ENCODE data around the gene RASAL1.

RASAL1 gene

DNA sequence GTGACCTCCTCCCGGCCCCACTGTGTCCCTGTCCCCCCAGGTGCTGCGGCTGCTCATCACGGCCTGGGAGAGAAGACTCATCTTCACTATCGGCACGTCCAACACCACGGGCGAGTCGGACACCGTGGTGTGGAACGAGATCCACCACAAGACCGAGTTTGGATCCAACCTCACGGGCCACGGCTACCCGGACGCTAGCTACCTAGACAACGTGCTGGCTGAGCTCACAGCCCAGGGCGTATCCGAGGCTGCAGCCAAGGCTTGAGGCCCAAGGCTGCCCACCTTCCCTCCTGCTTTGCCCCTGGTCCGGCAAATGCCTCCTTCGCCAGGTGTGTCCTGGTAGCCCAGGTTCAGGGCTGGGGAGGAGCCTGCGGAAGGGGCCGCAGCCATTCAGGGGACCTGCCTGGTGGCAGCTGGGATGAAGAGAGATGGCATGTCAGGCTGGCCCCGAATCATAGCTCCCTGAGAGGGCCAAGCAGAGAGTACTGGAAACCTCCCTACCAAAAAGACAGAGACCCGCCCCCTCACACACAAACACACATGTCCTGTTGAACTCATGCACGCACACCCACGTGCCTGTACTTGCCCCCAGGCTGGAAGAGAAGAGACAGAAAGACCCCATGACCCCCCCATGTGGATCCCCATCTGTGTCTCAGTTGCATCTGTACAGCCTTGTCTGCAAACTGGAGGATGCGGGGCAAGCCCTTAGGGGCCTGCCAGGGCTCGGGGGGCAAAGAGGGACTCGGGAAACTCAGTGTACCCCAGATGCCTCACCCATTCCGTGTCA lies 38.7 kb downstream of the RASAL1 start:
- DNase-seq (ENCODE audit: low read depth in 2 of 2): no peak

DNA sequence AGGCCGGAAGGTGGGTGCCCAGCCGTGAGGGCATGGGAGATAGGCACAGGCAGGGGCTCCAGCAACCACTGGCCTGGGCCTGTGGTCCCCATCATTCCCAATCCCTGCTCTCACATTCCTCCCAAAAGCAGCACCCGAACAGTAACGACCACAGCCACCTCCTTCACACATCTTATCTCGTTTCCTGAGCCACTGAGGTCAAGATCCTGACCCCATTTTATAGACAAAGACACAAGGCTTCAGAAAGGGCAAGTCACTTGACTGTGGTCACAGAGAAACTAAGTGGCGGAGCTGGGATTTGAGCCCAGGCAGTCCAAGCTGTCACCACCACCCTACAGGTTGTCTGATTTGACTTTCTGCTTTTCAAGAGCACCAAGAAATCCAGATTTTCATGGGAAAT lies 40.2 kb downstream of the RASAL1 start:
- DNase-seq (ENCODE audit: low read depth in 2 of 2): no peak

DNA sequence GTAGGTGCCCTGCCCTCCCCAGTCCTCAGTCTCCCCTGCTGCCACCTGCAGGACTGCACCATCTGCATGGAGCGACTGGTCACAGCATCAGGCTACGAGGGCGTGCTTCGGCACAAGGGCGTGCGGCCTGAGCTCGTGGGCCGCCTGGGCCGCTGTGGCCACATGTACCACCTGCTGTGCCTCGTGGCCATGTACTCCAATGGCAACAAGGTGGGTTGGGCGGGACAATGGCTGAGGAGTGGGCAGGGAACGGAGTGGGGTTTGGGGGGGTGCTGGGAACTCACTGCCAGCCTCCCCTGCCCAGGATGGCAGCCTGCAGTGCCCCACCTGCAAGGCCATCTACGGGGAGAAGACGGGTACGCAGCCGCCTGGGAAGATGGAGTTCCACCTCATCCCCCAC lies 40.8 kb downstream of the RASAL1 start:
- no peak for DNase-seq (ENCODE audit: low read depth in 2 of 2)

DNA sequence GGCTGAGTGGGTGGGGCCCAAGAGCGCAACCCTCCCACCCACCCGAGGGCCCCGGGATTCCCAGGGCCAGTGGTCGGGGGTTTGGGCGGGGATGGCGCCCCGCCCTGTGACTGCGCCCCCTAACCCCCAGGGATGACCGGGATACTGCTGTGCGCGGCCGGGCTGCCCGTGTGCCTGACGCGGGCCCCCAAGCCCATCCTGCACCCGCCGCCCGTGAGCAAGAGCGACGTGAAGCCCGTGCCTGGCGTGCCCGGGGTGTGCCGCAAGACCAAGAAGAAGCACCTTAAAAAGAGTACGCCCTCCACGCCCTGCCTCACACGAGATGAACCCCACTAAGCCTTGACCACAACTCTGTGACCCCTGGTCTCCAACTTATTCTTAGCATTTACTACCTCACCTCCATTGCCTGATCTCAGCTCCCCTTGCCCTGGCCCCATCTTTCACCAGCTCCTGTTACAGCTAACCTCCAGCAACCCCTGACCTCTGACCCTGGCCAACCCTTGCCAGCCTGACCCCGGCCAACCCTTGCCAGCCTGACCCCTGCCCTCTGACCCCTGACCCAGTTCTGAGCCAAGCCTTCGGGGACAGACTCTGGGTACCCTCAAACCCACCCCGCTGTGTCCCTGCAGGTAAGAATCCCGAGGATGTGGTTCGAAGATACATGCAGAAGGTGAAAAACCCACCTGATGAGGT lies 42.0 kb downstream of the RASAL1 start:
- DNase-seq (ENCODE audit: low read depth in 2 of 2): no peak

DNA sequence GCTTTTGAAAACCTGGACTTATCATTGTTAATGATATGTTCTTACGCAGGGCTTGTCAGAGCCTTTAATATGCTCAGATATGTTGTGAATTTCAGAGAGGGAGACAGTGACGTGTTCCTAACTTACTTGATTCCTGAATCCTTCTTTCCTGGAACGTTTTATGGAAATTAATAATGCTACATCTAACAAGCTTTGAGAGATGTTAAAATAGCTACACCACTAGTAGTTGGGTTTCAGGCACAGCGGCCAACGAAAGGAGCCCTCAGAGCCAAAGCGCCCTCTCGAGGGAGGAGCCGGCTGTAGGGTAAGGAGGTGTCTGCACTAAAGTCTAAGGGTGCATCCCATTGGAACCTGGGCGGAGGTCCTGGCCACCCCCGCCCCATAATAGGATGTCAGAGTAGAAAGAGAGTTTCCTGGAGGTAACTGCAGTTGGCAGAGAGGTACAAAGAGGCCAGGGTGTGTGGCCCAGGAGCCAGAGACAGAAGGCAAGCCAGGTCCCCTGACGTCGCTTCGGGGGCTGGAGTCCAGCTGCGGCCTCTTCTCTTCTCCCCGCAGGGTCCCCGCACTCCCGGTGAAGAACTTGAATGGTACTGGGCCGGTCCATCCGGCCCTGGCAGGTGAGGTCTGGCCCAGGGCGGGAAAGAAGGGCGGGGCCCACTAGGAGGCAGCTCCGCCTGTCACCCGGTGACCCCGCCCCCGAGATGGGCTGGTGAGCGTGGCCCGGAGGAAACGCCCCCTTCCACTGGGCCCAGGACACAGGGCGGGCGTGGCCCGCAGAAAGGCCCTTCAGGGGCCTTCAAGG lies 42.8 kb downstream of the RASAL1 start:
- DNase-seq (ENCODE audit: low read depth in 2 of 2): no peak

DNA sequence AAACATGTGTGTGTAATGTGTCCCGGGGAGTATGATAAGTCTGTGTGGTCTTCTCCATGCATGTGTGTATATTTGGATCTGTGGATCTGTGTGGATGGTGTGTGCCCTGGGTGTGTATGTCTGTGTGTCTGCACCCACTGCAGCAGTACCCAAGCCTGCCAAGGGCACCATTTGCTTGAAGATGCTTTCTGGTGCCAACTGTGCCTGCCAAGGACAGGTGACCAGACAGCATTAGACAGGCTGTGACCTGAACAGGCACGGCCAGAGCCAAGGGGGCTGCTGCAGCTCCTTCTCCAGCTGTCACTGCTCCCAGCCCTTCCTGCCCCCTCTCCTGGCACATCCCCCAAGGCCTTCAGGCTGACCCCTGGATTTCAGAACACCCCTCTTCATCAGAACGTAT lies 44.1 kb downstream of the RASAL1 start:
- no peak for DNase-seq (ENCODE audit: low read depth in 2 of 2)

DNA sequence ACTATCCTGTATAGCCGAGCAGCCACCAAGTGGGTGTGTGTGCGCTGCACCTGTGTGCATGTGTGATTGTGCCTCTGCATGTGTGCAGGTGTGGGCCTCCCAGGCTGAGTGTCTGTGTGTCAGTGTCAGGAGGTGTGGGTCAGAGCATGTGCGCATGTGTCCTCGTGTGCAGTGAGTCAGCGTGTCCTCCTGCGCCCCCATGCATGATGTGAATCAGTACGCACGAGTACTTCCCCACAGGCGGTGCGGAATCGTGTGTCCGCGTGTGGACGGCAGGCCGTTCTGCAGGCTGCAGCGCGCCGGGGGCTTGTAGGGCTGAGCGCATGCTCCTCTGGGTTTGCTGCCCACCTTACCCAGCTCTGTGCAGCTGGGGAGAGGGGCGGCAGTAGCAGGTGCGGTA lies 44.8 kb downstream of the RASAL1 start:
- no peak for DNase-seq (ENCODE audit: low read depth in 2 of 2)

DNA sequence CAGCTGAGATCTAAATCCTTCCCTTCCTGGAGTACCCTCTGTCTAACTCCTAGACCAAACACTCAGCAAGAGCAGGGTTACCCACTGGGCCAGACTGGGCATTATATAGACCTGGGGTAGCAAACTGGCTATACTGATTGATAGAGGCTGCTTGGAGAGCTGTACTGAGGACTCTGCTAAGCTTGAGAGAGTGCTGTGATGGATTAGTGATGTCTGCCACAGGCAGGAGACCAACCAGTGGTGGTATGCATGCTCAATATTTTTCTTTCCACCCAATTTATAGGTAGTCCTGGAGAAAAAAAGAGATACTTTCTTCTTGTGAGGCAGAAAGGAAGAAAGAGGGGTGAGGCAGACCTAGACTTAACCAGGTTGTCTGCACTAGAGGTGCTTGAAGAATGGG lies 45.7 kb downstream of the RASAL1 start:
- DNase-seq (ENCODE audit: low read depth in 2 of 2): no peak

DNA sequence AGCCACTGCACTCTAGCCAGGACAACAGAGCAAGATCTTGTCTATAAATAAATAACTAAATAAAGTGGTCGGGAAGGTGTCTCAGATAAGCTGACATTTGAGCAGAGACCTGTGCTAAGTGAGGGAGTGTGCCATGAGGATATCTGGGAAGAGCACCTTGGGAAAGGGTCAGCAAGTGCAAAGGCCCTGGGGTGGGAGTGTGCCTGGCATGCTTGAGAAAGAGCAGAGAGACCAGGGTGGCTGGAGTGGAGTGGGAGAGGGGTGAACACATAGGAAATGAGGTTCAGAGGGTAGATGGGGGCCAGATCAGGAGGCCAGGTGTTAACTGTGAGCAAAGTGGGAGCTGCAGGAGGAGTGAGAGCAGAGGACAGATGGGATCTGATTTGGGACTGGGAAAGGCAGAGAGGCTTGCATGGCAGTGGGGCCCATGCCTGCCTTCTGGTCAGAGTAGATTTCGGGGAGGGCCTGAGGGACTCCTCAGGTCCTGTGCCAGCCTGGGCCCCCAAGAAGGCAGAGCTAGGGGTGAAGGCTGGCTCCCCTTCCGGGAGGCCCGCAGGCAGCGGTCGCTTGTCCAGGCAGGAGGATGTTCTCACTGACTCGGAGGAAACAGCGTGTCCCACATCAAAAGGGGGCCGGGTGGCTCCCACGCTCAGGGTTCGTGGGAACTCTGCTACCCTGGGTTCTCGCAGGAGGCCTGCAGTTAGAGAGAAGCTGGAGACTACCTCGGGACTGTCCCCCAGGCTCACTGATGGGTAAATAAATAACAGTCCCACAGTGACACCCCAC lies 46.4 kb downstream of the RASAL1 start:
- no peak for DNase-seq (ENCODE audit: low read depth in 2 of 2)

DNA sequence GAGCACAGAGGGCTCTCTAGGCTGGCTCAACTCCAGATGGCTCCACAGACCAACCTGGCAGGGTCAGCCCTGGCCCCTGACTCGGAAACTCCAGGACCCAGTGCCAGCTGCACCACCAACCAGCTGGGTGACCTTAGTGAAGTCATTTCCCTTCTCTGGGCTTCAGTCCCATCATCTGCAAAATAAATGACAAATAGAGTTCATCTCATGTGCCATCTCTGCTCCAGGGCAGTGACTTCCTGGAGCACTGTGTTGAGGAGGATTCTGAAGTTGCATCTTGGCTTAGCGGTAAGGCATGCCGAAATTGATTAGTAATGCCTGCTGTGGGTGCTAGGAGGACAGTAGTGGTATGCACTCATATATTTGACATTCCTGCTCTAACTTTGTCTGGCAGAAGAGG lies 47.5 kb downstream of the RASAL1 start:
- no peak for DNase-seq (ENCODE audit: low read depth in 2 of 2)

DNA sequence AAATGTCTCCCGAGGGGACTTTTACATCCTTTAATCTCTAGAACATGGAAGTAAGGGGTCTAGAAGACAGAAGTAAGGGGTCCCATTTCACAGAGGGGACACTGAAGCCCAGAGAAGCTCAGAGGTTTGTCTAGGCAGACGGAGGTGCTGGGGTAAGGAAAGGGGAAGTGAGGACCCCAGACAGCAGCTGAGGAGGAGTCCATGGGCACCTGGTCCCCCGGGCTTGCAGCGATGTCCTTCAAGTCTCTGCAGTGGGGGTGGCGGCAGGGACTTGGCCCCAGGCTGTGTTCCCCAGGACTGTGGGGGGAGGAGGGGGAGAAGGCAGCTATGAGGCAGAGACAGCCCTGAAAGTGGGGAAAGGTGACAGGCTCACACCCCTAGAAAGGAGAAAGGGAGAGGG lies 48.4 kb downstream of the RASAL1 start:
- no peak for DNase-seq (ENCODE audit: low read depth in 2 of 2)

DNA sequence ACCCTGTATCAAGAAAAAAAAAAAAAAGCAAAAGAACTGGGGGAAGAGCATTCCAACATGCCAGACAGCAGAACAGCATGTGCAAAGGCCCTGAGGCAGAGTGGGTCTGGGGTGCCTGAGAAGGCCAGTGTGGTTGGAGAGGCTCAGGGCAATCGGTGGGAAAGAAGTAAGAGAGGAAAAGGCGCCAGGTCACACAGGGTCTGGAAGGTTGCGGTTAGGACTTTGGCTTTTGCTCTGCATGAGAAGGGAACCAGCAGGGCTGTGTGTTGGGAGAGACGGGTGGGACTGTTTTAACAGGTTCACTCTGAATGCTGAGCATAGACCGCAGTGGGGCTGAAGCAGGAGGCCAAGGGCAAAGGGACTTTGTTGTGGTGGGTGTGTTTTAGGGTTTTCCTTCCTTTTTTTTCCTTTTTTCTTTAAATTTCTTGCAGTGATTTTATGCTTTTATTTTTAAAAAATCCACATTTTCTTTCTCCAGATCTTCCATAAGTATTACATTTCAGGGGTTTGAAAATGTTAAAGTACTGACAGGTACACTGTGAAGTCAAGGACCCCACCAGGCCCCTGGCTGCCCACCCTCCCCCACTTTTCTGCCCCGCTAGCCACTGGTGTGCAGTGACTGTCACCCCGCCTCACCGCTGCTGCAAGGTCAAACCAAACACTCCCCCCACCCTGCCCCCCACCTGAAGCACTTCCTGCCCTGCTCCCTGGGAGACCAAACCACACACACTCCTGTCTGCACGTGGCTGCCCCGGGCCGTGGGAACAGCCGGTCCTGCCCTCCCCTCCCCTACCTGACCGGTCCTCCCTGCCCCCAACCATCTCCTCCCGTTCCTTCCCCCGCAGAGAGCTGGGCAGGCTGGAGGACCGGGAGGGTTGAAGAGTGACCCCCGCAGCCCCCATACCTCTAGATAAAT lies 49.1 kb downstream of the RASAL1 start:
- no peak for DNase-seq (ENCODE audit: low read depth in 2 of 2)

DNA sequence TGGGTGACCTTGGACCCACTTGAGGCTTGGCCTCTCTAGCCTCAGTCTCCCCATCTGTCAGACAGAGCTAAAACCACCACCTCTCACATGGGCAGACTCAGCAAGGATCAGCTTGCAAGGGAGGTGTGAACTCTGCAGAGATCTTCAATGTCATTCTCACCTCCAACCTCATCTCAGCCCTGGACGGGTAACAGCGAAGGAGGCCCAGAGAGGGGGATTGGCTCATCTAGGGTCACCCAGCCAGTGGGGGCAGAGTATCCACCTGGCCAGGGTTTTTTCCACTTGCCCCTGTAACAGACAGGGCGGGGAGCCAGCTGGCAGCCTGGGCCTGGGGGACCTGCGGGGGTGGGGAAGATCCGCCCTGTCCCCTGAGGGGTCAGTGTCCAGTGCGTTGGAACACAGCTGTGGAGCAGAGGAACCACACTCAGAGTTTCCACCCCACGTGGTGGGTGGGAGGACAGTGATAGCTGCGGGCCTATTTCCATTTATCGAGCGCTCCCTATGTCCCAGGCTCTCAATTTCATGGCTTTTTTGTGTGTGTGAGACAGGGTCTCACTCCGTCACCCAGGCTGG lies 51.6 kb downstream of the RASAL1 start:
- no peak for DNase-seq (ENCODE audit: low read depth in 2 of 2)

DNA sequence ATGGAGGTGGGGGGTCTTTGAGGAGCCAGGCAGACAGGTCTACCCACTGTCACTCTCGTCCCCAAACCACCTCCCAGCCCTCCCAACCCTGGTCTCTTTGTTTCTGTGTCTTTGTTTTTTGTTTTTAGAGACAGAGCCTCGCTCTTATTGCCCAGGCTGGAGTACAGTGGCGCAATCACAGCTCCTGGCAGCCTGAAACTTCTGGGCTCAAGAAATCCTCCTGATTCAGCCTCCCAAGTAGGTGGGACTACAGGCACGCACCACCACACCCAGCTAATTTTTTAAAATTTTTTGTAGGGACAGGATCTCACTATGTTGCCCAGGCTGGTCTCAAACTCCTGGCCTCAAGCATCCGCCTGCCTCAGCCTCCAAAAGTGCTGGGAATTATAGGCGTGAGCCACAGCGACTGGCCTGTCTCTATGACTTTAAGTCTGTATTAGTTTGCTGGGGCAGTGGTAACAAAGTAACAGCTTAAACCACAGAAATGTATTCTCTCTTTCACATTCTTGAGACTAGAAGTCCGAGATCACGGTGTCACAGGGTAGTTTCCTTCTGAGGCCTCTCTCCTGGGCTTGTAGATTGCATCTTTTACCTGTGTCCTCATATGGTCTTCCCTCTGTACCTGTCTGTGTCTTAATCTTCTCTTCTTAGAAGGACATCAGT lies 52.9 kb downstream of the RASAL1 start:
- no peak for DNase-seq (ENCODE audit: low read depth in 2 of 2)

DNA sequence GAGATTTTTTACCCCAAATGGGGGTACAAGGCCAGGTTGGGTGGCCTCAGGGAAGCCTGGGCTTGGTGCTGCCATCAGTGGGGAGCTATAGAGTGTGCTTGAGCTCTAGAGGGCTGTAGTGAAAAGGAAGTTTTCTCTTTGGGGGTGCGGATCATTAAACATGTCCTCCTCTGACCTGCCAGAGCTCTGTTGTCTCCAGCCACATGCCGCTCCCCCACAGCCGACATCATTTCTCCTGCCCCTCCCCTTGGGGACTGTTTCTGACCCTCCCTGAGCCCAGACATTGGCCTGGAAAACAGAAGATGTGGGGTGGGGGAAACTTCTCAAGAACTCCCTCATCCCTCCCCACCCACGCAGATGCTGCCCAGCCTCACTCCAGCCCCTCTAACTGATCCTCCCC lies 53.7 kb downstream of the RASAL1 start:
- no peak for DNase-seq (ENCODE audit: low read depth in 2 of 2)

DNA sequence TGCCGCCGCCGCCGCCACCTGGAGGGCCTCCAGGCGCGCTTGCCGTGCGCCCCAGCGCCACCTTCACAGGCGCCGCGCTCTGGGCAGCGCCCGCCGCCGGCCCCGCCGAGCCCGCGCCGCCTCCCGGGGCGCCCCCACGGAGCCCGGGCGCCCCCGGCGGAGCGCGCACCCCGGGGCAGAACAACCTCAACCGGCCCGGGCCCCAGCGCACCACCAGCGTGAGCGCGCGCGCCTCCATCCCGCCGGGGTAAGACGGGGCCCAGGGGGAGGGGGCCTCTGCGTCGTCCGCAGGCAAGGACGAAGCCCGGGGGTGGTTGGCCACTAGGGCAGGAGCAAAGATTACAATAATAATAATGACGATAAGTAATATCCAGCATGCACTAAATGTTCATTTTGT lies 57.7 kb downstream of the RASAL1 start:
- no peak for DNase-seq (ENCODE audit: low read depth in 2 of 2)

DNA sequence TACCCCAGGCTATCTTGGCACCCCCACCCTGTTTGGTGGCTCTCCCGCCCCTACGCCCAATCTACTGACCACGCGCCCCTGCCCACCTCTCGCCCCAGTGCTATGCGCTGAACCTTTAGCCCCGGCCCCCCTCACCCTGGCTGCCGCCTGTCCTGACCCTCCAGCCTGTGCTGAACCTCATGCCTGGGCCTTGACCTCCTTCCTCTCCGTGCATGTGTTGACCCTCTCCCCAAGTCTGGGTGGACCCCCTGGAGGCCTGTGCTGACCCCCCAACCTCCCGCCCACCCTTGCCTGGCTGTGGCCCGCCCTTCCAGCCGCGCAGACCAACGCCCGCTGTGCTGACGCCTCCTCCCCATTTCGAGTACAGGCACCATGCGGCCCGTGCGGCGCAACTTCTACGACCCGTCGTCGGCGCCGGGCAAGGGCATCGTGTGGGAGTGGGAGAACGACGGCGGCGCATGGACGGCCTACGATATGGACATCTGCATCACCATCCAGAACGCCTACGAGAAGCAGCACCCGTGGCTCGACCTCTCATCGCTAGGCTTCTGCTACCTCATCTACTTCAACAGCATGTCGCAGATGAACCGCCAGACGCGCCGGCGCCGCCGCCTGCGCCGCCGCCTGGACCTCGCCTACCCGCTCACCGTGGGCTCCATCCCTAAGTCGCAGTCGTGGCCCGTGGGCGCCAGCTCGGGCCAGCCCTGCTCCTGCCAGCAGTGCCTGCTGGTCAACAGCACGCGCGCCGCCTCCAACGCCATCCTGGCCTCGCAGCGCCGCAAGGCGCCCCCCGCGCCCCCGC lies 58.3 kb downstream of the RASAL1 start:
- DNase-seq (ENCODE audit: low read depth in 2 of 2): no peak

DNA sequence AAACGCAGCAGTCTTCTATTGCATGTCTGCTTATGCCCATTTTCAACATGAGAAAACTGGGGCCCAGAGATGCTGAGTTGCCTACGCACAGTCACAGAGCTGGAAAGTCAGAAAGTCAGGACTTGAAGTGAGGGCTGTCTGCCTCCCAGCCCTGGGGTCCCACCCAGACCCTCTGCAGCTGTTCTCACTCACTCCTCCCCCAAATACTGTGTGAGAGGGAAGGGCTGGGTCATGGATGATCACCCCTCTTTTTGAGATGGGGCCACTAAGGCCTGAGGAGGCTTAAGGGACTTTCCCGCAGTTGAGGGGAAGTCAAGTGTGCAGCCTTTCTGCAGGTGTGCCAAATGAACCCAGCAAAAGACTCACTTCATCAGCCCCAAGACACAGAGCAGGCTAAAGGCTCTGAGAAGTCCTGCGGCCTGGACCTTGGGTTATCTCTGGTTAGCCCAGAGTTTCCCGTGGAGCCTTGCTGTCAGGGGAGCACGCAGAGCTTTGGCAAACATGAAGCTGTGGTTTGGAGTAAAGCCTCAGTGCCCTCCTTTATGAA lies 60.4 kb downstream of the RASAL1 start:
- DNase-seq (ENCODE audit: low read depth in 2 of 2): no peak

DNA sequence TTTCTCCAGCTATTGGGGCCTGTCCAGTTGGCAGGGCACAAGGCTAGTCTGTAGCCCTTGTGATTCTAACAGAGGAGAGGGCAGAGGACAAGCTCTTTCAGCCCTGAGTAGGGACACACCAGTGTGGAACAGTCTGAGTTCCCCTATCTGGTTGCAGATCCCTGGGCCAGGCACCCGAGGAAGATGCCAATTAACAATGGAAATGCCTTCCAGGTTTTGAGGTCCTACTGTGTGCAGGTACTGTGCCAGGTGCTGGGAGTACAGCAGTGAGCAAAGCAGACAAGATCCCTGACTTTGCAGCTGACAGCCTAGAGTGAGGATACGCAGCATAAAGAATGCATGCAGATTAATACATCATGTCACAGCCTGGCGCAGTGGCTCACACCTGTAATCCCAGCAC lies 62.0 kb downstream of the RASAL1 start:
- DNase-seq (ENCODE audit: low read depth in 2 of 2): no peak
